A549 (cell line): ENCODE data around the gene MRPL12. TPM values are rescaled to one million over a fixed set of nuclear protein-coding genes. Genes with fewer than 3 reads are reported as not detected.

Experiments used
- ATAC-seq, 2 experiments: fragments of 200-7000 bp in 1 of 2; fragments of >200 bp in 1 of 2; cut with Nextera tagmentation in 1 of 2; cut with Tn5 transposase in 1 of 2; 3 replicates each; pipeline versions ENCODE4 v1.8.0 to v1.9.1; 2018 to 2020; ENCODE audit warnings: mild to moderate bottlenecking in 1 of 2, moderate library complexity in 1 of 2
- CTCF ChIA-PET: fragments of 300-600 bp; sonication (Branson Sonifier 250); formaldehyde crosslinking; extraction: SDS; loops from one replicate; lab custom pipeline; 2021; ENCODE audit warnings: antibody characterized with exemption, inconsistent platforms; lab: Yijun Ruan, JAX
- POLR2A ChIA-PET: fragments of 350-600 bp; formaldehyde crosslinking; extraction: SDS; loops from one replicate; lab custom pipeline; 2021; ENCODE audit warnings: antibody characterized with exemption, inconsistent platforms; lab: Yijun Ruan, JAX
- DNase-seq, 2 experiments: peaks; one replicate each; pipeline versions ENCODE4 v3.0.0 to v3.0.0-alpha.2; 2011 to 2016; ENCODE audit warnings: low read depth in 1 of 2, low spot score in 1 of 2
- FAIRE-seq: peaks from 2 replicates; lab custom pipeline; 2011; peaks lifted over from hg19 to GRCh38; lab: Jason Lieb, UNC
- H3K27ac ChIP-seq, 2 experiments: fragments of >200 bp; sonication (Bioruptor Twin); formaldehyde crosslinking; 3 replicates each; pipeline ENCODE4 v1.5.1; 2016 to 2017
- H3K4me1 ChIP-seq: fragments of >200 bp; sonication (Bioruptor Twin); formaldehyde crosslinking; 3 replicates; pipeline ENCODE4 v1.6.1; 2016
- H3K4me2 ChIP-seq: fragments of >200 bp; sonication (Bioruptor Twin); formaldehyde crosslinking; 3 replicates; pipeline ENCODE4 v1.6.1; 2016
- H3K4me3 ChIP-seq: fragments of >200 bp; sonication (Bioruptor Twin); formaldehyde crosslinking; 3 replicates; pipeline ENCODE4 v1.5.1; 2016
- H3K9me3 ChIP-seq: fragments of >200 bp; sonication (Bioruptor Twin); formaldehyde crosslinking; 3 replicates; pipeline ENCODE4 v1.6.1; 2016
- BCL3 ChIP-seq: fragments of >200 bp; sonication (Bioruptor Twin); formaldehyde crosslinking; IDR thresholded peaks from 3 replicates; pipeline ENCODE4 v1.6.1; 2016
- CTCF ChIP-seq: fragments of >200 bp; sonication (Bioruptor Twin); formaldehyde crosslinking; IDR thresholded peaks from 3 replicates; pipeline ENCODE4 v1.5.1; 2016
- EHF ChIP-seq: fragments of 250-450 bp; sonication (Bioruptor Pico); IDR thresholded peaks from 2 replicates; pipeline ENCODE4 v1.5.0; 2020; ENCODE audit warnings: mild to moderate bottlenecking
- EHMT2 ChIP-seq: fragments of 200-600 bp; sonication (generic); IDR thresholded peaks from 2 replicates; pipeline ENCODE4 v1.6.1; 2016; ENCODE audit warnings: antibody characterized with exemption, low read depth, mild to moderate bottlenecking, moderate library complexity
- FOXS1 ChIP-seq: fragments of 250-450 bp; sonication (Bioruptor Pico); IDR thresholded peaks from 2 replicates; pipeline ENCODE4 v1.5.0; 2020; ENCODE audit warnings: mild to moderate bottlenecking, moderate library complexity
- HEYL ChIP-seq: fragments of 250-450 bp; sonication (Bioruptor Pico); IDR thresholded peaks from 2 replicates; pipeline ENCODE4 v1.8.0; 2021; ENCODE audit warnings: mild to moderate bottlenecking, moderate library complexity
- JUN ChIP-seq, 2 experiments: fragments of >200 bp; sonication (Bioruptor Twin); formaldehyde crosslinking; IDR thresholded peaks; 2 replicates in 1 of 2; 3 replicates in 1 of 2; pipeline ENCODE4 v1.6.1; 2016 to 2017
- JUNB ChIP-seq: fragments of >200 bp; sonication (Bioruptor Twin); formaldehyde crosslinking; IDR thresholded peaks from 2 replicates; pipeline ENCODE4 v1.6.1; 2016
- KDM5A ChIP-seq: fragments of 200-600 bp; sonication (generic); IDR thresholded peaks from 2 replicates; pipeline ENCODE4 v1.6.1; 2016; ENCODE audit warnings: antibody characterized with exemption, mild to moderate bottlenecking
- MAX ChIP-seq: IDR thresholded peaks from 2 replicates; pipeline ENCODE4 v1.6.1; 2012
- NPAS2 ChIP-seq: fragments of 250-450 bp; sonication (Bioruptor Pico); IDR thresholded peaks from 2 replicates; pipeline ENCODE4 v1.8.0; 2022; ENCODE audit warnings: mild to moderate bottlenecking, moderate library complexity, borderline replicate concordance
- POLR2AphosphoS2 ChIP-seq: conservative IDR thresholded peaks from 2 replicates; pipeline ENCODE4 v1.6.1; 2012; ENCODE audit warnings: low read length, improper control_type of control experiment, inconsistent platforms
- RAD21 ChIP-seq, 2 experiments: fragments of >200 bp in 1 of 2; sonication (Bioruptor Twin) in 1 of 2; formaldehyde crosslinking in 1 of 2; IDR thresholded peaks in 1 of 2; conservative IDR thresholded peaks in 1 of 2; 2 replicates in 1 of 2; 3 replicates in 1 of 2; pipeline ENCODE4 v1.6.1; 2012 to 2018; ENCODE audit warnings: inconsistent platforms in 1 of 2
- RARB ChIP-seq: fragments of 250-450 bp; sonication (Bioruptor Pico); IDR thresholded peaks from 2 replicates; pipeline ENCODE4 v1.8.0; 2021; ENCODE audit warnings: mild to moderate bottlenecking, moderate library complexity
- RFX5 ChIP-seq: fragments of 450-650 bp; IDR thresholded peaks from 2 replicates; pipeline ENCODE4 v1.7.1; 2014; ENCODE audit warnings: antibody characterized with exemption, mild to moderate bottlenecking, moderate library complexity
- RNF2 ChIP-seq: fragments of 200-600 bp; sonication (generic); IDR thresholded peaks from 2 replicates; pipeline ENCODE4 v1.6.1; 2016; ENCODE audit warnings: low read depth, mild to moderate bottlenecking, antibody characterized with exemption, moderate library complexity, borderline replicate concordance
- SMC3 ChIP-seq: fragments of >200 bp; sonication (Bioruptor Twin); formaldehyde crosslinking; IDR thresholded peaks from 3 replicates; pipeline ENCODE4 v1.6.1; 2018; ENCODE audit warnings: inconsistent platforms
- ZNF302 ChIP-seq: fragments of 250-450 bp; sonication (Bioruptor Pico); IDR thresholded peaks from 2 replicates; pipeline ENCODE4 v1.9.0; 2021; ENCODE audit warnings: inconsistent platforms, mild to moderate bottlenecking, moderate library complexity
- WGBS: methylation state at CpG from one replicate; pipeline ENCODE4 v1.1.6; 2017; ENCODE audit errors: missing lambda C conversion rate; 5-methylcytosine and 5-hydroxymethylcytosine counted together
- polyA plus RNA-seq, 4 experiments: library from polyadenylated mRNA; depleted of rRNA in 3 of 4; stranded (reverse); fragments of >200 nt; fragmentation: RNase III in 1 of 4; extraction: RNeasy Plus Mini Kit Qiagen cat#74134 plus additional on column Dnase treatment in 1 of 4; gene quantifications; 2 replicates in 3 of 4; 3 replicates in 1 of 4; pipeline ENCODE4 v1.2.3, GENCODE V29; 2011 to 2017
- TF ChIP-seq, protein P1 (sequence below): fragments of 200-600 bp; sonication (generic); IDR thresholded peaks from 2 replicates; pipeline ENCODE4 v1.6.1; 2016; ENCODE audit warnings: antibody characterized with exemption, mild to moderate bottlenecking, moderate library complexity

MRPL12 gene
- polyA plus RNA-seq, 2 of the 4 experiments (the other 2 are of a cell fraction): 161 to 215 TPM

DNA sequence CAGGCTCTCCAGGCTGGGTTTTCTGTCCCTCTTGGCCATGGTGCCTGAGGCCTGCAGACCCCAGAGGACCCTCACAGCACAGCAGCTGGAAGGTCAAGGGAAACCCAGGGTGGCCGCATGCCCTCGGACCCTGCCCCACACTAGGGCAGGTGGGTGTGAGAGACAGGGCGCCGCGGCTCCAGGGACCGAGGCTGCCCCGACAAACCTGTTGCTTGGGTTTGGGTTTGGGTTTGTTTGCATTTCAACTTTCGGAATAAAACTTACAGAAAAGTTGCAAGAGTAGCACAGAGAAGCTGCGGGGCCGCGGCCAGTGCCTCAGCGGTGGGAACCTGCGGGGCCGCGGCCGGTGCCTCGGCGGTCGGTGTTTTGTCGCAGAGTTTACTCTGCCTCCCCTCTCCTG, 11.6 kb upstream of the MRPL12 start:
- no peak for DNase-seq
- 96% methylated on average over 20 of the region's 20 CpGs for WGBS
- no peaks in the 10 kb centered on the region for H3K9me3 ChIP-seq
- H3K4me1 ChIP-seq: no peaks in the 10 kb centered on the region
- no peak overlapping the region for H3K4me2 ChIP-seq
- ATAC-seq: no peak
- no peak overlapping the region for H3K4me3 ChIP-seq
- no peak overlapping the region for H3K27ac ChIP-seq
- FAIRE-seq: no peak
- TF ChIP-seq FOXS1 (CRISPR knock-in tag) (no peak), EHF (CRISPR knock-in tag) (no peak)
- TF ChIP-seq, all 56 proteins: peak for 0
- POLR2A ChIA-PET: interaction anchor here (1.1 to 2.1 kb wide), 2 partner anchors 8 to 11 kb away, joined by 3 to 11 read pairs; partner anchors contain the start of genes ARL16, HGS and MRPL12
- CTCF ChIA-PET: interaction anchor here (1.2 to 3.0 kb wide), 2 partner anchors 11 to 139 kb away, joined by 4 to 19 read pairs; partner anchors contain the start of gene MRPL12

DNA sequence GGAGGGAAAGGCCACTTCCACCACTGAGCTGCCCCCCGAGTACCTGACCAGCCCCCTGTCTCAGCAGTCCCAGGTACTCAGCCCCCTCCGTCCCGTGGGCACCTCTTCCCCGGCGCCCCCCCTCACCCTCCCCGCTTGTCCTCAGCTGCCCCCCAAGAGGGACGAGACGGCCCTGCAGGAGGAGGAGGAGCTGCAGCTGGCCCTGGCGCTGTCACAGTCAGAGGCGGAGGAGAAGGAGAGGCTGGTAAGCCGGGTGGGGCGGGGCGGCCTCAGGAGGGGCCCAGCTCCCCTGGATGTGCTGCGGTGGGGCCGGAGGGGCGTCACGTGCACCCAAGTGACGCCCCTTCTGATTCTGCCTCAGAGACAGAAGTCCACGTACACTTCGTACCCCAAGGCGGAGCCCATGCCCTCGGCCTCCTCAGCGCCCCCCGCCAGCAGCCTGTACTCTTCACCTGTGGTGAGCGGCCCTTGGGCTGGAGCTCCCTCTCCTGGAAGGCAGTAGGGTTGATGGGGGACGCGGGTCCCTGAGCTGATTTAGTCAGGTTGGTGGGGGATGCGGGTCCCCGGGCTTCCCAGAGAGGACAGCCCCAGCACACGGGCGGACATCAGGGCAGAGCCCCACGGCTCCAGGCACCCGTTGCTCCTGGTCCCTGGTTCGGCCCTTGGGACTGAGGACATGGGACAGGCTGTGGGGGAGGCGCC, 9.5 kb upstream of the MRPL12 start:
- Histone ChIP-seq H3K4me3 (no peak overlapping the region), H3K4me1 (no peaks in the 10 kb centered on the region), H3K4me2 (no peak overlapping the region), H3K9me3 (no peaks in the 10 kb centered on the region), H3K27ac (no peak overlapping the region)
- TF ChIP-seq BCL3 (no peak), JUNB (no peak), NPAS2 (CRISPR knock-in tag) (no peak), RARB (CRISPR knock-in tag) (no peak), MAX (no peak), CTCF (peak; percentile 24; the same call in 2 of the 3 replicates), SMC3 (no peak), RAD21 (conservative IDR thresholded peaks at IDR 0.05 in 1 of 2, IDR thresholded peaks at IDR 0.05 in 1 of 2) (peak in 1 of 2 experiments; percentile 45; a peak in 1 of 5 replicates), KDM5A (no peak)
- FAIRE-seq: no peak
- 86% methylated on average over 23 of the region's 35 CpGs for WGBS
- ATAC-seq: peak; percentile 31 to 45; a peak in 3 of 6 replicates
- CTCF ChIA-PET: interaction anchor here (0.6 to 5.1 kb wide), 9 partner anchors 9 to 326 kb away, joined by 3 to 54 read pairs (median 4); partner anchors contain the start of genes ARL16, HGS and MRPL12
- DNase-seq: no peak
- POLR2A ChIA-PET: interaction anchor here (1.5 to 2.1 kb wide), 2 partner anchors 9 to 10 kb away, joined by 5 to 11 read pairs; partner anchors contain the start of genes ARL16, HGS and MRPL12

- ChIA-PET POLR2A (interaction anchor here (1.6 kb wide), 1 partner anchor 11 kb away, joined by 6 read pairs; the partner anchor contains the start of genes ARL16 and HGS), CTCF (interaction anchor here (1.2 to 5.1 kb wide), 4 partner anchors 11 to 19 kb away, joined by 3 to 54 read pairs (median 6); partner anchors contain the start of genes ARL16 and HGS)
- no peak for FAIRE-seq
Observed at GRCh38 chr17:81694810-81695209, 8.4 kb upstream of the MRPL12 start.

GRCh38 chr17:81695211-81695610, 8.0 kb upstream of the MRPL12 start:
- FAIRE-seq: no peak
- TF ChIP-seq, protein P1, sequence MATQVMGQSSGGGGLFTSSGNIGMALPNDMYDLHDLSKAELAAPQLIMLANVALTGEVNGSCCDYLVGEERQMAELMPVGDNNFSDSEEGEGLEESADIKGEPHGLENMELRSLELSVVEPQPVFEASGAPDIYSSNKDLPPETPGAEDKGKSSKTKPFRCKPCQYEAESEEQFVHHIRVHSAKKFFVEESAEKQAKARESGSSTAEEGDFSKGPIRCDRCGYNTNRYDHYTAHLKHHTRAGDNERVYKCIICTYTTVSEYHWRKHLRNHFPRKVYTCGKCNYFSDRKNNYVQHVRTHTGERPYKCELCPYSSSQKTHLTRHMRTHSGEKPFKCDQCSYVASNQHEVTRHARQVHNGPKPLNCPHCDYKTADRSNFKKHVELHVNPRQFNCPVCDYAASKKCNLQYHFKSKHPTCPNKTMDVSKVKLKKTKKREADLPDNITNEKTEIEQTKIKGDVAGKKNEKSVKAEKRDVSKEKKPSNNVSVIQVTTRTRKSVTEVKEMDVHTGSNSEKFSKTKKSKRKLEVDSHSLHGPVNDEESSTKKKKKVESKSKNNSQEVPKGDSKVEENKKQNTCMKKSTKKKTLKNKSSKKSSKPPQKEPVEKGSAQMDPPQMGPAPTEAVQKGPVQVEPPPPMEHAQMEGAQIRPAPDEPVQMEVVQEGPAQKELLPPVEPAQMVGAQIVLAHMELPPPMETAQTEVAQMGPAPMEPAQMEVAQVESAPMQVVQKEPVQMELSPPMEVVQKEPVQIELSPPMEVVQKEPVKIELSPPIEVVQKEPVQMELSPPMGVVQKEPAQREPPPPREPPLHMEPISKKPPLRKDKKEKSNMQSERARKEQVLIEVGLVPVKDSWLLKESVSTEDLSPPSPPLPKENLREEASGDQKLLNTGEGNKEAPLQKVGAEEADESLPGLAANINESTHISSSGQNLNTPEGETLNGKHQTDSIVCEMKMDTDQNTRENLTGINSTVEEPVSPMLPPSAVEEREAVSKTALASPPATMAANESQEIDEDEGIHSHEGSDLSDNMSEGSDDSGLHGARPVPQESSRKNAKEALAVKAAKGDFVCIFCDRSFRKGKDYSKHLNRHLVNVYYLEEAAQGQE: no peak
- TF ChIP-seq JUN (IDR thresholded peaks at IDR 0.05): no peak
- TF ChIP-seq RFX5: no peak
- TF ChIP-seq ZNF302 (CRISPR knock-in tag): no peak
- no peak for TF ChIP-seq HEYL
- no peak for TF ChIP-seq KDM5A
- TF ChIP-seq RNF2: no peak
- Histone ChIP-seq H3K4me2 (no peak overlapping the region), H3K9me3 (no peaks in the 10 kb centered on the region), H3K4me3 (no peak overlapping the region), H3K27ac (no peak overlapping the region), H3K4me1 (no peaks in the 10 kb centered on the region)
- POLR2A ChIA-PET: interaction anchor here (1.1 to 1.6 kb wide), 2 partner anchors 12 to 16 kb away, joined by 6 to 8 read pairs; partner anchors contain the start of genes ARL16, HGS and SLC25A10
- CTCF ChIA-PET: interaction anchor here (0.7 to 5.1 kb wide), 6 partner anchors 9 to 23 kb away, joined by 3 to 54 read pairs (median 3); partner anchors contain the start of genes ARL16 and HGS
- ATAC-seq: peak; percentile 6 to 7; a peak in 2 of 6 replicates
- 95% methylated on average over 5 of the region's 6 CpGs for WGBS
- DNase-seq: no peak

More at GRCh38 chr17:81694810-81695209, 8.4 kb upstream of the MRPL12 start:
- 98% methylated on average over 19 of the region's 19 CpGs for WGBS
- H3K4me3 ChIP-seq: no peak overlapping the region
- ATAC-seq: no peak
- no peaks in the 10 kb centered on the region for H3K9me3 ChIP-seq
- TF ChIP-seq EHMT2 (no peak), POLR2AphosphoS2 (0 out of 2 replicates have a peak, but pooled peaks have one; percentile 31)
- TF ChIP-seq, all 56 proteins: peak for 1
- H3K4me1 ChIP-seq: no peaks in the 10 kb centered on the region
- H3K27ac ChIP-seq: no peak overlapping the region
- no peak overlapping the region for H3K4me2 ChIP-seq
- no peak for DNase-seq
